Stimulated activated CD4-positive, alpha-beta T cell treated with anti-CD3 and anti-CD28 coated beads, Interleukin-1b, Interleukin-23, amount 100 ng/mL, for 48 hours (primary cell): Measurements from ENCODE around the gene LHX2.
"Not testable (repeated sequence)": the region's sequence is repeated elsewhere in the genome, so short reads cannot be mapped to it uniquely, and the experiment has no call there.

Experiments used
- DNase-seq: peaks from one replicate; pipeline ENCODE4 v3.0.0-alpha.2; 2020

The LHX2 gene, protein sequence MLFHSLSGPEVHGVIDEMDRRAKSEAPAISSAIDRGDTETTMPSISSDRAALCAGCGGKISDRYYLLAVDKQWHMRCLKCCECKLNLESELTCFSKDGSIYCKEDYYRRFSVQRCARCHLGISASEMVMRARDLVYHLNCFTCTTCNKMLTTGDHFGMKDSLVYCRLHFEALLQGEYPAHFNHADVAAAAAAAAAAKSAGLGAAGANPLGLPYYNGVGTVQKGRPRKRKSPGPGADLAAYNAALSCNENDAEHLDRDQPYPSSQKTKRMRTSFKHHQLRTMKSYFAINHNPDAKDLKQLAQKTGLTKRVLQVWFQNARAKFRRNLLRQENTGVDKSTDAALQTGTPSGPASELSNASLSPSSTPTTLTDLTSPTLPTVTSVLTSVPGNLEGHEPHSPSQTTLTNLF

DNA sequence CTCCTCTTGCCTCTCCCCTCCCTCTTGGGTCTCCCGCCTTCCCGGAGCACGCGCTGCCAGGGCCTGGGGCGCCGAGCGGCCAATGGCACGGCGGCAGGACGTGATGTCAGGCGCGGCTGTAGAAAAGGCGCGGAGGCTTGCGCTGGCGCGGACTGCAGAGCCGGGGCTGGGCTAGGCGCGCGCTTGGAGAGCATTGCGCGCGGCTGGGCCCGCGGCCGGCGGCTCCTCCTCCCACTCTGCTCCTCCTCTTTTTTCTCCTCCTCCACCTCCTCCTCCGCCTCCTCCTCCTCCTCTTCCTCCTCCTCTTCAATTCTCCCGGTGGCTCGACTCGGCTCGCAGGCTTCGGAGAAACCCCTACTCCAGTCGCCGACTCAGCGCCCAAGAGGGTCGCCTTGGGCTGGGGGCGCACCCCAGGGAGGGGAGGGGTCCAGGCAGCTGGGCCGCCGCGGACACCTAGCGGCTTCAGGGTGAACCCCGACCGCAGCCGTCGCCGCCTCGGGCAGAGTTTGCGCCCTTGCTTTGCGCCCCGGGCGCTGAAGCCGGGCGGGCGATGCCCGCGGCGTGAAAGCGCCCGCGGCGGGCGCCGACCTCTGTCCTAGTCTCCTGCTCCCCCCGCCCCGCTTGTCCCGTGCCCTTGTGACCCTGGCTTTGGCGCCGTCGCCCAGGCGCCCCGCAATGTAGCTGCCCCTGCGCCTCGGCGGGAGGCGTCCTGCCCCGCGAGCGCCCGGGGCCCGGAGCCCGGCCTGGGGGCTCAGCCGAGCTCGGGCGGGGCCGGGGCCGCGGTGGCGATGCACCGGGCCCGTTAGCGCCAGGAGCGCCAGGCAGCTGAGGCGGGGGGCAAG lies at the start of gene LHX2:
Gene LHX2, plus strand, starts transcription at position 309 of the 842 bp plus-strand sequence. CDS start 581 bp downstream, outside the sequence.
- DNase-seq = peak; percentile 68

DNA sequence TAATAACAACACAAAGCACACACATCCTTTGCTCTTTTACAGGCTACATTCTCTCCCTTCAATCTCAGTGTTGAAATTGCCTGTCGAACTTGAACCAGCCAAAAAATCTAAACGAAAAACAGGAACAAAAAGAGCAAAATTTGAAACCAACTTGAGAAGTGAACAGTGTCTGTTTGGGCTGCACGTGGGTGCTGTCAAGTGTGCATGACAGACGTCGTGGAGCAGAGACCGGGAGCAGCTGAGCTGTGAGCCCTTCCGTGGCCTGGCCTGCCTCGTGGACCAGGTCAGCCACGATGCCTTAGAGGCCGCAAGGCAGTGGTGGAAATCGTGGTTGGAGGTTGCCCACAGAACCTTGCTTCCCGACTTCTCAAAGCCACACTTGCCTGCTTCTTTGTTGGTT lies 46.8 kb upstream of the LHX2 start:
- no peak for DNase-seq

DNA sequence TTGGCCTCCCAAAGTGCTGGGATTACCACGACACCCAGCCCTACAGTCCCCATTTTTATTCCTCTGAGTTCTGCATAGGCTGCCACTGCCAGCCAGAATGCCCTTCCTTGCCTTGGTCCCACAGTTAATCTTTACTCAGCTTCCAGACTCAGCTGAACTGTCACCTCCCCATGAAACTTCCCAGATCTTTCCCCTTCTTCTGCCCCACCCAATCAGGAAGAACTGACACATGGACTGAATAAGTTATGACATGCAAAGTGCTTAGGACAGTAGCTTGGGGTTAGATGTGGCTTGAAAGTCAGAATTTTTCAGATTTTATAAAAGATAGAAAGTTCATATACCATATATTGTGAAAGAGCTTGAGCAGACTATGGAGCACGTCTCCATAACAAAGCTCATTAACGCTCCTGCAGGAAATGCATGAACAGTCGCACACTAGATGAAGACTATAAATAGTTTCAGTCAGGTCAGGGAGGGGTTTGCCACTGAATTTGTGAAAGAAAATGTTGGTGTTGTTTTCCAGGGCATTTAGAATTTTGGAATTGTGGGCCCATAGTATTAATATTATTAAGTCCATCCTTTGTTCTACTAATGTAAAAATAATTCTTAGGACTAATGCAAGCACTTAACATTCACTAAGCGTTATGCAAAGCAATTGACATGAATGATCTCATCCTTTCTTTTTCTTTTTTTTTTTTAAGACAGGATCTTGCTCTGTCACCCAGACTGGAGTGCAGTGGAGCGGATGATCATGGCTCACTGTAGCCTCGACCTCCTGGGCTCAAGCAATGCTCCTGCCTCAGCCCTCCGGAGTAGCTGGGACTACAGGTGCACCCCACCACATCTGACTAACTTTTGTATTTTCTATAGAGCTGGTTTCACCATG lies 45.5 kb upstream of the LHX2 start:
- DNase-seq = no peak

DNA sequence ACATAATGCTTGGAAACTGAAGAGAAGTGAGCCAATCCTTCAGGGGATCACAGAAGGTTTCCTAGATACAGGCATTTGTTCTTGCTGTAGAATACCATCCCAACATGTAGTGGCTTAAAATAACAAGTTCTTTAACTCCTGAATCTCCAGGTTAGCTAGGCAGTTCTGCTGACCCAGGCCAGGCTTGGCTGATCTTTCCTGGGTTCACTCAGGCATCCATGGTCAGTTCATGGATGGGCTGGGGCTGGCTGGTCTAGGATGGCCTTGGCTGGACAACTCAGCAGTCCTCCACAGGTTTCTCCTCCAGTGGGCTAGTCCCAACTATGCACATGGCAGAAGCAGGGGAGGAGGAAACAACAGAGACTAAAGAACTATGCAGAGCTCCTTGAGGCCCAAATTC lies 44.2 kb upstream of the LHX2 start:
- DNase-seq = no peak

DNA sequence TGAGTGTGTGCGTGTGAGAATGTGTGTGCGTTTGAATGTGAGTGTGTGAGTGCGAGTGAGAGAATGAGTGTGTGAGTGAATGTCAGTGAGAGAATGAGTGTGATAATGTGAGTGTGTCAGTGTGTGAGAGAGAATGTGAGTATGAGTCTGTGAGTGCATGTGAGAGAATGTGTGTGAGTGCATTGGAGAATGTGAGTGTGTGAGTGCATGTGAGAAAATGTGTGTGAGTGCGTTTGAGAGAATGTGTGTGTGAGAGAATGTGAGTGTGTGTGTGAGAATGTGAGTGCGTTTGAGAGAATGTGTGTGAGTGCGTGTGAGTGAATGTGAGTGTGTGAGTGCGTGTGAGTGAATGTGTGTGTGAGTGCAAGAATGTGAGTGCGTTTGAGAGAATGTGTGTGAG lies 39.0 kb upstream of the LHX2 start:
- no peak for DNase-seq

DNA sequence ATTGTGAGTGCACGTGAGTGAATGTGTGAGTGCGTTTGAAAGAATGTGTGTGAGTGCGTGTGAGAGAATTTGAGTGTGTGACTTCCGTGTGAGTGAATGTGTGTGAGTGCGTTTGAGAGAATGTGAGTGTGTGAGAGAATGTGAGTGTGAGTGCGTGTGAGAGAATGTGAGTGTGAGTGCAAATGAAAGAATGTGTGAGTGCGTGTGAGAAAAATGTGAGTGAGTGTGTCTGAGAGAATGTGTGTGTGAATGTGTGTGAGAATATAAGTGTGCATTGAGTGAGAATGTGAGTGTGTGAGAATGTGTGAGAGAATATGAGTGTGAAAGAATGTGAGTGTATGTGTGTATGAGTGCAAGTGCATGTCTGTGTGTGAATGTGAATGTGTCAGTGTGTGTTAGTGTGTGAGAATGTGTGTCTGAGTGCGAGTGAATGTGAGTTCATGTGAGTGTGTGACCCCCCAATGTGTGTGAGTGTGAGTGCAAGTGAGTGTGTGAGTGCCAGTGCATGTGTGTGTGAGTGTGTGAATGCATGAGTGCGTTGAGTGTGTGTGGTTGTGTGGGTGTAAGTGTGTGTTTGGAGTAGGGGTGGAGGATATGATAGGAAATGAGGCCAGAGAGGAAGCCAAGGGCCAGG lies 37.9 kb upstream of the LHX2 start:
- DNase-seq = no peak

DNA sequence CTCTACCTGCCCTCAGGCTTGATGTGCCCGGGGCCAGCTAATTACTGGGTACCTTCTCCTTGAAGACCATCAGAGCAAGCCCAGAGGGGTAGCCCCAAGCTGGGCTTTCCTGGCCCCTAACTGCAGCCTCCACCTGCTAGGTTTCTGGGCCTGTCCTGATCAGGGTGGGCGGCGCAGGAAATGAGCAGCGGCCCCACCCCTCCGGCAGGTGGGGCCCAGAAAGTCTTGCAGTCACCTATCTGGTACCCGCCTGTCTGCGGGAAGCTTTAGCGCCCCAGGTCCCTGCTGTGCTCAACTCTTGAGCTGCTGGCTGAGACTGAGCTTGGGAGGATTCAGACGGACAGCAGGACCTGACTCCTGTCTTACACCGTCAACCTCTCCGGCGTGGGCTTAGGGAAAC lies 37.1 kb upstream of the LHX2 start:
- DNase-seq = no peak

DNA sequence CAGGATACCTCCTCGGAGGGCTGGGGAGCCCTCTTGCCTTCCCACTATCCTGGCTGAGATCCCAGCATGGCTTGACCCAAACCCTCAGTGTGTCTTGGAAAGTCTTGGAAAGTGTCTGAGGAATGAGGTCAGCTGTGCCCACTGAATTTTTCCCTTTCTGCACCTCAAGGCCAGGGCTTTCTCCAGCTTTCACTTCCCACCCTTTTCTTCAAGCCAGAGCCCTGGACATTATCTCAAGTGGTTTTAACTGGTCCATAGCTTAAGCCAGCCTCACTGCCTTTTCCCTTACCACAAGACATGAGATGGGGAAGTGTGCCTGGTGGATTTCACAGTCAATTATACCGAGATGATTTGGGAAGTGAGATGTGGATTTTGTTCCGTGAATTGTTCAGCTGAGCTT lies 35.7 kb upstream of the LHX2 start:
- DNase-seq = no peak

DNA sequence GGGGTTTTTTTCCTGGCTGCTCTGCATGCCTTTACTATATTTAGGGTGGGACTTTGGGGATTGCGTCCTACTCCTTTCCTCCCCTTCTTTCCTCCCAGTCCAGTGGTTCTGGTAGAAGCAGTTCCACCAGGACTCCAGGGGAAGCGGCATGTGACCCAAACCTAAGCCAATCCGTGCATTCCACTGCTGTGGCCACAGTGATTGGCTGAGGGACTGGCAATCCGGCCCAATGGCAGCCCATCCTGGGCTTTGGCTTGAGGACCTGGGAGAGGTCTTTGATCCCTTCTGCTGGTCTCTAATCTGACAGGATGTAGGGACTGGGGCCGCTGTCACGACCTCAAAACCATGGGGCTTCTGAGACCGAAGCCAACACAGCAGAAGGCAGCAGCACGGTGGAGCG lies 35.0 kb upstream of the LHX2 start:
- DNase-seq = not testable (repeated sequence)

DNA sequence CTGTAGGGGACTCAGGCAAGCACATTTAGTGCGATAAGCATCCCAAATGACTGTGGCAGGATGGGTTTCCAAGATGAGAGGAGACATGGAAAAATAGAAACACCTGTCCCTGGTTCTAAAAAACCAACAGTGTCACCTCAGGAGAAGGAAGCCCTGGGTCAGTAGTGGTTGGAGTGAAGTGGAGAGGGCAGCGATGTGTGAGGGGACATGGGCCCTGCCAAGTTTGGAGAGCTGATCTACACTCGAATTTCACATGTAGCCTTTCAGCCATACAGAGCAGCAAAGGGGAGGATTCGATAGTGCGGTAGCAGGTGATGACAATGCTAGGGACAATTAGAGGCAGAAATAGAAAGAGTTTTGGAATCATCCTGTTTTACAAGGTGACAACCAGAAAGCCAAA lies 32.6 kb upstream of the LHX2 start:
- DNase-seq = no peak

DNA sequence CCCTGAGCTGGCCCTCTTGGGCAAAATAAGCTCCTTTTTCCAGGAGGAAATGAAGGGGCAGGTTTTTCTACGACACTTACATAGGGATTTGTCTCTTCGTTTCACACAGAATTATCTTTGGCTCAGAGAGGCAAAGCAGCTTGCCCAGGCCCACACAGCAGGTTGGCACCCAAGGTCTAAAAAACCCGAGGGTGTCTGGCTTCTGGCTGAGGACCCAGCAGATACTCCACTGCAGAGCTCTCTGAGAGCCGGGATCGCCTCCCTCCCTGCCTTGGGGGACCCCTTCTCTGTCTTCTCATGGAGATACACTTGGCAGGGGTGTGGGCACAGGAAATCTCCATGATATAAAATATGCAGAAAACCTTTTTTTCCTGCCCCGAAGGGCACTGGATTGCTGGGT lies 29.0 kb upstream of the LHX2 start:
- DNase-seq = no peak

DNA sequence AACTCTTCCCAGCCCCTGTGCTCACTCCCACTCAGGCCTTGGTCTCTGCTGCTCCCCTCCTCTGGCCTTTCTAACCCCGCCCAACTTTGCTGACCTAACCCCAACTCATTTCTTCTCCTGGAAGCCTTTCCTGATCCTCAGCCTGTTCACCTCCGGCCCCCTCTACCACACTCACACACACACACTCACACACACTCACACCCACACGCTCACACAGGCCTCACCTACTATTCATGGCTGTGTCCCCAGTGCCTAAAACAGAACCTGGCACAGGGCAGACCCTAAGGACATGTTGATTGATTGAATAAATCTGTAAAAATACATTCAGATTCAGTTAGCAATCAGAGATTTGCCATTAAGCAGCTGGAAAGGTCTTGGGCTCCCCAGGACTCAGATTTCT lies 28.5 kb upstream of the LHX2 start:
- DNase-seq = no peak

DNA sequence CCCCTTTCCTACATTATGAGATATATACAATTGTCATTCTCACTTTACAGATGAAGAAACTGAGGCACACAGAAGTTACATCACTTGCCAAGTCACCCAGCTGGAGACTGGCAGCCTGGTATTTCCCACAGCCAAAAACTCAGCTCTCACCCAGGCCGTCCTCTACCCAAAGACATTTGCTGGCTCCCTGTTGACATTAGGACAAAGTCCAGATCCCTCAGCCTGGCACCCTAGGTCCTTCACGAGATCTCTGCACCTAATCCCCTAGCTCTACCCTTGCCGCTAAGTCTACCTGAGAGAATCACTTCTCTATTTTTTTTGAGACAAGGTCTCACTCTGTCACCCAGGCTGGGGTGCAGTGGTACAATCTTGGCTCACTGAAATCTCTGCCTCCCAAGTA lies 26.8 kb upstream of the LHX2 start:
- DNase-seq = no peak

DNA sequence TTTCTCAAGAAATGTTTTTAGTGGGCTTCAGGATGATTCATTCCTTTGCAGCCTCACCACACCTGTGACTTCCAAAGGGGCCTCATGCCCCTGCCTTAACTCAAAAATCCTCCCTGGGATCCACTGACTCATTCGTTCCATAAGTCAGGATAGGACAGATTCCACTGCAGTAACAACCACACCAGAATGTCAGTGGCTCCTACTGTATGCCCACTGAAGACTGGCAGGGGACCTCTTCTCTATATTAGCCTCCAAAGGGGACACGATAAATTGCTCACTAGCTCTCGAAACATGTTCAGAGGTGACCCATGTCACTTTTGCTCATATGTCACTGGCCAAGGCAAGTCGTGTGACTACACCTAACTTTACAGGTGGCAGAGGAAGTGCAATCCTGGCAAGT lies 25.7 kb upstream of the LHX2 start:
- no peak for DNase-seq

DNA sequence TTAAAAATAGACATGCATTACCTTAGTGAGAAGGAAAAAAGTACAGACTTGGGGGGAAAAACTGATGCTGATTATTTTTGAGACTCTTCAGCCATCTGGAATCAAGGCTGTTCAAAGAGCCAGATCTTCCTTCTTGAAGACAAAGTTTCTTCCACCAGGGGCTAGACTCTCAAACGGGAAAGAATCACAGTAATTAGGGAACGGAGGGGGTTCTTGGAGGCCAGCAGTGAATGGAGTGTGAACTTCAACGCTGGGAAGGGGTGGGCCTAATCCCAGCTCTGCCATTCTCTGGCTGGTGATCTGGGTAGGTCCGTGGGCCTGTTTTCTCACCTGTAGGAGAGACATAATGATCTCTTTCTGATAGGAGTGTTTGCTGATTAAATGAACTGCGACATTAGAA lies 21.1 kb upstream of the LHX2 start:
- no peak for DNase-seq

DNA sequence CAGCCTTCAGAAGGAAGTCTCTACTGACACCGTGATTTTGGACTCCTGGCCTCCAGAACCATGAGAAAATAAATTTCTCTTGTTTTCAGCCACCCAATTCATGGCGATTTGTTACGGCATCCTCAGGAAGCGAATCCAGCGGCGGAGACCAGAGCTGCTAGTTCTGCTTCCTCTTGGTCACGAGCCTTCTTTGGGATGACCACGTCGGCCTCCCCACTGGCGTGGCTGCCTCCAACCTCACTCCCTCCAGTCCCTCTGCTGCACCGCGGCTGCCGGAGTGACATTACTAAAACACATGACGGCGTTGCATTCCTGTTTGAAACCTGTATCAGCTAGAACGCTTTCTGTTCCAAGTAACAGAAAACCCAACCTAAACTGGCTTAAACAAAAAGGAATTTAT lies 18.9 kb upstream of the LHX2 start:
- not testable (repeated sequence) for DNase-seq

DNA sequence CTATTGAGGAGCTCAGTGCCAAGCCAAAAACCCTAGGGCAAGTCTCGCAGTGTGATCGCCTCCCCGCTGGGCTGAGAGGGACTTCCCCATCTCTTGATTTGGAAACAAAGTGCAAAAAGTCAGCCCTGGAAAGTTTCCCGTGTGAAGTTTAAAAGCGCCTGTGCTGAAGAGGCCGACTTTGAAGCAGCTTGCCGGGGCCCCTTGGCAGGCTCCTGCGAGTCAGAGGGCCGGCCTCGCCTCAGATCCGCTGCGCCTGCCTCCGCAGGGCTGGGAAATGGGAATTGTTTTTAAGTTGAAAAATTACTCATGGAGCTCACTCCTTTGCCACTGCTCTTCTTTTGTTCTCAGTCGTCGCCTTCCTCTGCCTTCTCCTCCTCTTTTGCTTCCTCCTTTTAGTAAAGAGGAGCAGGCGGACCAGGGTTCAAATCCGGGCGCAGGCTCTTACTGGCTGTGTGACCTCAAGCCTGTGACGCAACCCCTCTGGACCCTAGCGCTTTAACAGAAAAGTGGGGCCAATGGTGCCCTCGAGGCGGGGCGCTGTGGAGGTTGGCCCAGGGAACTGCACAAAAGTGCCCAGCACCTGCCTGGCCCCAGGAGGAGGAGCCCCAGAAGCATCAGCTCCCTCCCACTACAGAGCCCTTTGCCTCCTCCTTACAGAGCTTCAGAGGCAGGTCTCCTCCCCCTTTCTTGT lies 14.7 kb upstream of the LHX2 start:
- DNase-seq = peak; percentile 66

DNA sequence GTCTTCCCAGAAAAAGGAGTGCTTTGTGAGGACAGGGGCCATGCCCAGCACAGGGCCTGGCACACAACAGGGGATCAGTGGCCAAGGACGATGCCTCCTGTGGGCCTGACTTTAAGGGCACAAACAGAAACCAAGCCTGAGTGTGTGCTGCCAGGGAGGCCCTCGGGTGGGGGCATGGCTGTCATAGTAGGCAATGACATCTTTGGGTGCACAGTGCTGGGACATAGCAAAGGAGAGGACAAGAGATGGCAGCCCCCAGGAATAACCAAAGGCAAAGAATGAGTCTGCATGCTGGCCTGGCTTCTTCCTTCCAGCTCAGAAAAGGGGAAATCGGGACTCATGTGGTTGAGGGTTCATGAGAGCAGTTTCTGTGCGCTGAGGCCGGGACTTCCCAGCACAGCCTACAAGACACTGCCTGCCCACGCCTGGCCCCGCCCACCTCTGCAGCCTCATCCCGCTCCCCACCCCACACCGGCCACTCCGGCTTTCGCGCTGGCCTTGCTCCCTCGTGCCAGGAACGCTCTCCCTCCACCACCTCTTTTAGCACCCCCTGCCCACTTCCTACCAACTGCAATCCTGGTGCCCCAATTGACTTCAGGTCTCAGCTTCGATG lies 13.8 kb upstream of the LHX2 start:
- no peak for DNase-seq

DNA sequence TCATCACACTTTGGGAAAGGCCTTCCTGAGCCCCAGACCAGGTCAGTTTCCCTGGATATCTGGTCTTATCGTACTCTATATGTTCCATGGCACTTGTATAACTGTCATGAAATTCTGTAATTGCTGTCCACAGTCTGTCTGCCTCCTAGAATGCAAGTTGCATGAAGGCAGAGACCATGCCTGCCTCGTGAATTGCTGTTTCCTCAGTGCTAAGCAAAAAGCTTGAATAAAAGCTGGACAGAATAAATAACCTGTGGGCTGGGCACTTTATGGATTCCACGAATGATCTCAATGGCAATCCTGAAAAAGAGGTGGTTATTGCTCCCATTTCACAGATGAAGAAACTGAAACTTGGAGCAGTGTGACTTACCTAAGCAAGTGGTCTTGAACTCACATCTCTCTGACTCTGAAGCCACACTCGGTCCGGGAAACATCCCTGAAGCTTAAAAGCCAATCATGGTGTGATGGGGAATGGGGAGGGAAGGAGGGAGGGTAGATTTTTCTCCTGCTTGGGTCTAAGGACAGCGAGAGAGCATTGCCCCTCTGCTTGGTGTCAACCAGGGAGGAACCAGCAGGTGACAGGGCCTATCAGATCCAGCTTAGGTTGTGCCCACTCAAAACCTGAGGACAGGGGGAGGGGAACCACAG lies 13.2 kb upstream of the LHX2 start:
- DNase-seq = no peak

DNA sequence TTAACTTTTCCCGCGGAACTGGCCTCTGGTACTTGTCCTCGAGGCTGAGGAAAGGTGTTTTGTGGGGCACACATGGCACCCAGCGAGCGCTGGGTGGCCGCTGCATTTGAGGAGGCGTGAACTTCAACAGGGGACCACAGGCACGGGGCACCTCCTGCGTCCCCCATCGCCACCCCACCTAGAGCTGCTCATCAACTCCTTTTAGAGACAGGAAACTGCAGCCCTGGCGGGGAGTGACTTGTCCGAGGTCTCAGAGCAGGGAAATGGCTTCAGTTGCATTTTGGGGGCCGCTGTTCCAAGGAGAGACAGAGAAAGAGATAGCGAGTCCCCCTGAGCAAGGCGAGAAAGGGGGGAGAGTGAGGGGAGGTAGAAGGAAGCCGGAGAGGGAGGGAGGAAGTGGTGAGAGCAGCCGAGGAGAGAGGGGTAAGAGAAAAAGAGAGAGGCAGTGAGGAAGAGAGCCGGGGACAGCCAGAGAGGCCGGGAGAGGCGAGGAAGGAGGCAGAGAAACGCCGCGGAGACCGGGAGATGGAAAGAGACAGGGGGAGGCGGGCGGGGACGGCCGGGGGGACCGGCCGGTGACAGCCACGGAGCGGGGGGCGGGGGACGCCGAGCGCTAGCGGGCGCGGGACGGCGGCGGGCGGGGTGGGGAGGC lies 12.5 kb upstream of the LHX2 start:
- no peak for DNase-seq

DNA sequence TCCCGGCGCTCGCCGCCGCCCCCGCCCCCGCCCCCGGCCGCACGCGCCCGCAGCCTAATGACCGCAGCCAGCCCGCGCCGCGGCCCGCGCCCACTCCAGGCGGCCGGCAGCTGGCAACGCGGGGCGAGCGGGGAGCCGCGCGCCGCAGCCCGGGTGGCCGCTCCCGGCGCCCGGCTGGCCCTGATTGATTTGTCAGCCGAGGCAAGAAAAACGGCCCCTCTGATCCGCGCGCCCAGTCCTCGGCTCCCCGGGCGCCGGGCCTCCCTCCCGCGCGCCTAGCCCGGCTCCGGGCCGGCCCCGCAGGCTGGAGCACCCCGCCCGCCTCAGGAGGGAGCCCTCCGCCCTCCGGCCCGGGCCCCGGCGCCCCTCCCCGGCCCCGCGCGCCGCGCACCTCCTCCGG lies 11.9 kb upstream of the LHX2 start:
- no peak for DNase-seq
